Astrocyte (in vitro differentiated cells and primary cell): ENCODE measurements around the gene BSG. TPM values are rescaled to one million over a fixed set of nuclear protein-coding genes. Genes with fewer than 3 reads are reported as not detected.

Source experiments
- DNase-seq: peaks from one replicate; pipeline ENCODE4 v3.0.0-alpha.2; 2010; ENCODE audit warnings: low read depth
- FAIRE-seq: peaks from 2 replicates; lab custom pipeline; 2011; peaks lifted over from hg19 to GRCh38; lab: Jason Lieb, UNC
- H2AFZ ChIP-seq: 2 replicates; pipeline ENCODE4 v1.6.0; 2012; ENCODE audit warnings: low read depth, low read length, inconsistent platforms
- H3K27ac ChIP-seq: 2 replicates; pipeline ENCODE4 v1.5.1; 2011; ENCODE audit warnings: low read depth, low read length, inconsistent platforms
- H3K27me3 ChIP-seq: 2 replicates; pipeline ENCODE4 v1.6.0; 2011; ENCODE audit warnings: low read length, inconsistent platforms; ENCODE audit not compliant: insufficient read depth
- H3K36me3 ChIP-seq: 2 replicates; pipeline ENCODE4 v1.5.1; 2011; ENCODE audit warnings: low read length, inconsistent platforms; ENCODE audit not compliant: insufficient read depth
- H3K4me1 ChIP-seq: 2 replicates; pipeline ENCODE4 v1.5.1; 2011; ENCODE audit warnings: low read length, inconsistent platforms; ENCODE audit not compliant: insufficient read depth
- H3K4me2 ChIP-seq: 2 replicates; pipeline ENCODE4 v1.6.0; 2012; ENCODE audit warnings: low read length, inconsistent platforms
- H3K4me3 ChIP-seq: 2 replicates; pipeline ENCODE4 v1.5.1; 2011; ENCODE audit warnings: low read depth, mild to moderate bottlenecking, low read length, inconsistent platforms; ENCODE audit not compliant: insufficient read depth
- H3K79me2 ChIP-seq: 2 replicates; pipeline ENCODE4 v1.6.0; 2012; ENCODE audit warnings: mild to moderate bottlenecking, low read length, inconsistent platforms; ENCODE audit not compliant: insufficient read depth
- H3K9ac ChIP-seq: 2 replicates; pipeline ENCODE4 v1.6.0; 2012; ENCODE audit warnings: mild to moderate bottlenecking, low read length, inconsistent platforms
- H3K9me3 ChIP-seq: 2 replicates; pipeline ENCODE4 v1.5.1; 2012; ENCODE audit warnings: low read depth, mild to moderate bottlenecking, low read length, inconsistent platforms; ENCODE audit not compliant: insufficient read depth
- H4K20me1 ChIP-seq: 2 replicates; pipeline ENCODE4 v1.6.0; 2012; ENCODE audit warnings: low read length, inconsistent platforms; ENCODE audit not compliant: insufficient read depth
- H3K27ac Mint-ChIP-seq: one replicate; pipeline ENCODE4 v1.8.0; 2021; ENCODE audit warnings: mild to moderate bottlenecking, mixed read lengths; ENCODE audit not compliant: unreplicated experiment
- H3K27me3 Mint-ChIP-seq: one replicate; pipeline ENCODE4 v1.8.0; 2021; ENCODE audit warnings: low read depth, mixed read lengths; ENCODE audit not compliant: unreplicated experiment
- H3K36me3 Mint-ChIP-seq: one replicate; pipeline ENCODE4 v1.8.0; 2021; ENCODE audit warnings: low read depth, mixed read lengths; ENCODE audit not compliant: unreplicated experiment
- H3K4me1 Mint-ChIP-seq: one replicate; pipeline ENCODE4 v1.8.0; 2021; ENCODE audit warnings: low read depth, mixed read lengths; ENCODE audit not compliant: unreplicated experiment
- H3K4me3 Mint-ChIP-seq: one replicate; pipeline ENCODE4 v1.8.0; 2021; ENCODE audit warnings: mild to moderate bottlenecking, moderate library complexity, mixed read lengths; ENCODE audit not compliant: unreplicated experiment
- H3K9me3 Mint-ChIP-seq: one replicate; pipeline ENCODE4 v1.8.0; 2021; ENCODE audit warnings: mild to moderate bottlenecking, mixed read lengths; ENCODE audit not compliant: unreplicated experiment
- CTCF ChIP-seq: IDR thresholded peaks from 2 replicates; pipeline ENCODE4 v1.5.1; 2011; ENCODE audit warnings: low read depth, mild to moderate bottlenecking, inconsistent platforms, low read length, moderate library complexity; ENCODE audit not compliant: insufficient read depth
- EZH2 ChIP-seq: IDR thresholded peaks from 2 replicates; pipeline ENCODE4 v1.6.1; 2012; ENCODE audit warnings: mild to moderate bottlenecking, low read length, inconsistent platforms; ENCODE audit not compliant: insufficient read depth
- total RNA-seq: library from RNA; stranded (reverse); gene quantifications from 2 replicates; pipeline ENCODE4 v1.2.1, GENCODE V29; 2021

The BSG gene
- total RNA-seq, 1 donor from 2014 or later, result 807 TPM

GRCh38 chr19:547836-548720, 24.3 kb upstream of the BSG start:
- TF ChIP-seq EZH2 (no peak), CTCF (no peak)
- H3K27me3 Mint-ChIP-seq, result no peaks in the 10 kb centered on the region

DNA sequence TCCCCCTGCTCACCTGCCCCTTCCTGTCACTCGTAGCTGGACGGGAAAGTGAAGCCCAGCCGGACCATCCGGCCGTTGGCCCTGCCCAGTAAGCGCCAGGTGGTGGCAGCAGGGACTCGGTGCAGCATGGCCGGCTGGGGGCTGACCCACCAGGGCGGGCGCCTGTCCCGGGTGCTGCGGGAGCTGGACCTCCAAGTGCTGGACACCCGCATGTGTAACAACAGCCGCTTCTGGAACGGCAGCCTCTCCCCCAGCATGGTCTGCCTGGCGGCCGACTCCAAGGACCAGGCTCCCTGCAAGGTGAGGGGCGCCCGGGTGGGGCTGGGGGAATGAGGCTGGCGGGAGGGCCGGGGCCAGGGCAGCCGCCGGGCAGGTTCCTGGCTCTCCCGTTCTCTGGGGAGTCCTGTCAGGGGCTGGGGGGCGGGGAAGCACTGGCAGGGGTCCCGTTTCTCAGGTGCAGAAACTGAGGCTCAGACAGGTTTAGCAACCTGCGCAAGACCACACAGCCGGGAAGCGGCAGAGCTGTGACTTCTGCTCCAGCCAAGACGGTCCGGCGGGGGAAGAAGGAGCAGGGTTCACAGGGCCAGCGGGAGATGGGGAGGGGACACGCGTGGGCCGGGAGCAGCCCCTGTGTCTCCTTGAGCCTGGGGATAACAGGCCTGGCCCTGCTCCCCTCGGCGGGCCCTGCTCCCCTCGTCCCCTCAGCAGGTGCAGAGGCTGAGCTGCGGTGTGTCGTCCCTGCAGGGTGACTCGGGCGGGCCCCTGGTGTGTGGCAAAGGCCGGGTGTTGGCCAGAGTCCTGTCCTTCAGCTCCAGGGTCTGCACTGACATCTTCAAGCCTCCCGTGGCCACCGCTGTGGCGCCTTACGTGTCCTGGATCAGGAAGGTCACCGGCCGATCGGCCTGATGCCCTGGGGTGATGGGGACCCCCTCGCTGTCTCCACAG, 23.2 kb upstream of the BSG start:
- H3K9ac ChIP-seq, result no peak overlapping the region
- no peak for TF ChIP-seq EZH2
- TF ChIP-seq CTCF, result no peak

More at GRCh38 chr19:547836-548720, 24.3 kb upstream of the BSG start:
- no peak for DNase-seq
- no peaks in the 10 kb centered on the region for H3K79me2 ChIP-seq
- H3K4me2 ChIP-seq, result no peak overlapping the region
- no peaks in the 10 kb centered on the region for H3K4me1 Mint-ChIP-seq
- peaks cover 4% of the 10 kb centered on the region for H4K20me1 ChIP-seq
- no peaks in the 10 kb centered on the region for H3K36me3 ChIP-seq
- no peaks in the 10 kb centered on the region for H3K9me3 Mint-ChIP-seq
- no peak overlapping the region for H2AFZ ChIP-seq
- H3K9ac ChIP-seq, result no peak overlapping the region
- H3K9me3 ChIP-seq, result no peaks in the 10 kb centered on the region
- no peaks in the 10 kb centered on the region for H3K27me3 ChIP-seq
- no peak overlapping the region for H3K27ac ChIP-seq
- H3K27ac Mint-ChIP-seq, result no peak overlapping the region
- H3K4me1 ChIP-seq, result no peaks in the 10 kb centered on the region
- FAIRE-seq, result no peak
- H3K4me3 ChIP-seq, result no peak overlapping the region
- H3K36me3 Mint-ChIP-seq, result peaks cover 2% of the 10 kb centered on the region
- no peak overlapping the region for H3K4me3 Mint-ChIP-seq

More for the DNA sequence above, 23.2 kb upstream of the BSG start:
- Mint-ChIP-seq H3K4me3 (no peak overlapping the region), H3K36me3 (no peaks in the 10 kb centered on the region), H3K27ac (no peak overlapping the region), H3K27me3 (no peaks in the 10 kb centered on the region), H3K9me3 (no peaks in the 10 kb centered on the region), H3K4me1 (no peaks in the 10 kb centered on the region)
- no peak overlapping the region for H3K27ac ChIP-seq
- H3K79me2 ChIP-seq, result no peaks in the 10 kb centered on the region
- H2AFZ ChIP-seq, result no peak overlapping the region
- DNase-seq (no peak), FAIRE-seq (no peak)
- no peaks in the 10 kb centered on the region for H3K27me3 ChIP-seq
- H3K4me3 ChIP-seq, result no peak overlapping the region
- H3K9me3 ChIP-seq, result no peaks in the 10 kb centered on the region
- no peaks in the 10 kb centered on the region for H3K4me1 ChIP-seq
- H3K36me3 ChIP-seq, result no peaks in the 10 kb centered on the region
- no peak overlapping the region for H3K4me2 ChIP-seq
- peaks cover 4% of the 10 kb centered on the region for H4K20me1 ChIP-seq
